IMR-90 (cell line): Measurements from ENCODE around the gene PEX11A. TPM values are rescaled to one million over a fixed set of nuclear protein-coding genes. Genes with fewer than 3 reads are reported as not detected.
"Not testable (repeated sequence)": the region's sequence is repeated elsewhere in the genome, so short reads cannot be mapped to it uniquely, and the experiment has no call there.

ENCODE experiments used
- ATAC-seq: fragments of 200-7000 bp; cut with Tn5 transposase; 2 replicates; pipeline ENCODE4 v1.9.1; 2020; ENCODE audit warnings: low read depth, mild to moderate bottlenecking, moderate library complexity
- BruUV-seq: library from RNA; stranded (reverse); fragments of 400-500 nt; replicated peaks from 2 replicates; lab custom pipeline; 2021; lab: Mats Ljungman, UMichigan
- CTCF ChIA-PET: fragments of 300-600 bp; formaldehyde crosslinking; extraction: SDS; loops from one replicate; lab custom pipeline; 2021; ENCODE audit warnings: antibody characterized with exemption; lab: Yijun Ruan, JAX
- POLR2A ChIA-PET: fragments of 300-600 bp; sonication (Branson Sonifier 250); formaldehyde crosslinking; loops from one replicate; lab custom pipeline; 2022; ENCODE audit warnings: antibody characterized with exemption; ENCODE audit not compliant: unreplicated experiment; lab: Charles Lee
- DNase-seq: peaks from one replicate; pipeline ENCODE4 v3.0.0; 2013
- H2AFZ ChIP-seq: replicated peaks from 2 replicates; pipeline ENCODE3; 2013; ENCODE audit warnings: low read length, mild to moderate bottlenecking; ENCODE audit not compliant: poor library complexity
- H2AK5ac ChIP-seq: 2 replicates; pipeline ENCODE4 v1.6.1; 2013; ENCODE audit warnings: low read depth, low read length, inconsistent platforms
- H2AK9ac ChIP-seq: replicated peaks from 2 replicates; pipeline ENCODE3; 2013; ENCODE audit warnings: mild to moderate bottlenecking, low read depth, low read length, moderate library complexity; ENCODE audit not compliant: poor library complexity
- H2BK120ac ChIP-seq: 2 replicates; pipeline ENCODE4 v1.6.1; 2013; ENCODE audit warnings: low read depth, low read length, inconsistent platforms
- H2BK15ac ChIP-seq: 3 replicates; pipeline ENCODE4 v1.6.1; 2013; ENCODE audit warnings: low read depth, low read length, inconsistent platforms
- H2BK20ac ChIP-seq: 2 replicates; pipeline ENCODE4 v1.6.1; 2013; ENCODE audit warnings: low read depth, mild to moderate bottlenecking, inconsistent platforms, low read length, moderate library complexity
- H2BK5ac ChIP-seq: 2 replicates; pipeline ENCODE4 v1.6.1; 2013; ENCODE audit warnings: mild to moderate bottlenecking, low read depth, low read length, inconsistent platforms; ENCODE audit not compliant: poor library complexity, severe bottlenecking
- H3K14ac ChIP-seq: replicated peaks from 2 replicates; pipeline ENCODE4 v1.6.1; 2013; ENCODE audit warnings: low read depth, low read length, inconsistent platforms
- H3K18ac ChIP-seq: 2 replicates; pipeline ENCODE4 v1.6.1; 2013; ENCODE audit warnings: low read depth, low read length, control low read depth
- H3K23ac ChIP-seq: 2 replicates; pipeline ENCODE4 v1.6.1; 2013; ENCODE audit warnings: low read depth, low read length, inconsistent platforms
- H3K27ac ChIP-seq: 2 replicates; pipeline ENCODE4 v1.5.1; 2013; ENCODE audit warnings: mild to moderate bottlenecking, control low read depth, low read length; ENCODE audit not compliant: insufficient read depth
- H3K27me3 ChIP-seq: 2 replicates; pipeline ENCODE4 v1.6.1; 2013; ENCODE audit warnings: low read length; ENCODE audit not compliant: control insufficient read depth, insufficient read depth
- H3K36me3 ChIP-seq: 2 replicates; pipeline ENCODE4 v1.6.1; 2013; ENCODE audit warnings: low read length, mixed read lengths; ENCODE audit not compliant: control insufficient read depth, insufficient read depth
- H3K4ac ChIP-seq: 2 replicates; pipeline ENCODE4 v1.6.1; 2013; ENCODE audit warnings: low read depth, low read length, inconsistent platforms
- H3K4me1 ChIP-seq: 2 replicates; pipeline ENCODE4 v1.6.1; 2013; ENCODE audit warnings: low read length, mixed read lengths; ENCODE audit not compliant: control insufficient read depth, insufficient read depth
- H3K4me2 ChIP-seq: 2 replicates; pipeline ENCODE4 v1.6.1; 2013; ENCODE audit warnings: low read depth, mild to moderate bottlenecking, control low read depth, low read length, moderate library complexity
- H3K4me3 ChIP-seq: 2 replicates; pipeline ENCODE4 v1.5.1; 2013; ENCODE audit warnings: low read depth, mild to moderate bottlenecking, control low read depth, low read length, moderate library complexity; ENCODE audit not compliant: insufficient read depth
- H3K56ac ChIP-seq: 2 replicates; pipeline ENCODE4 v1.6.1; 2013; ENCODE audit warnings: low read length, inconsistent platforms; ENCODE audit not compliant: insufficient read depth; ENCODE audit errors: extremely low read depth
- H3K79me1 ChIP-seq, 2 experiments: 2 replicates each; pipeline ENCODE4 v1.6.1; 2013; ENCODE audit warnings: low read length in 2 of 2, inconsistent platforms in 1 of 2, low read depth in 1 of 2
- H3K9ac ChIP-seq: 2 replicates; pipeline ENCODE4 v1.6.1; 2013; ENCODE audit warnings: low read depth, low read length, control low read depth
- H3K9me1 ChIP-seq: 2 replicates; pipeline ENCODE4 v1.6.1; 2013; ENCODE audit warnings: low read length, inconsistent platforms; ENCODE audit not compliant: insufficient read depth
- H3K9me3 ChIP-seq: 2 replicates; pipeline ENCODE4 v1.6.1; 2013; ENCODE audit warnings: low read length; ENCODE audit not compliant: control insufficient read depth, insufficient read depth
- H4K20me1 ChIP-seq: 2 replicates; pipeline ENCODE4 v1.6.1; 2013; ENCODE audit warnings: low read length, inconsistent platforms; ENCODE audit not compliant: insufficient read depth
- H4K5ac ChIP-seq: 2 replicates; pipeline ENCODE4 v1.6.1; 2013; ENCODE audit warnings: mild to moderate bottlenecking, low read depth, low read length, control low read depth
- H4K8ac ChIP-seq, 2 experiments: 2 replicates each; pipeline ENCODE4 v1.6.1; 2013; ENCODE audit warnings: low read depth in 2 of 2, low read length in 2 of 2, control low read depth in 1 of 2, inconsistent platforms in 1 of 2
- H4K91ac ChIP-seq: 2 replicates; pipeline ENCODE4 v1.6.1; 2013; ENCODE audit warnings: low read depth, low read length, inconsistent platforms; ENCODE audit not compliant: insufficient read depth
- WGBS, 2 experiments: methylation state at CpG; one replicate each; pipeline versions ENCODE4 v1.1.5 to v1.1.7; 2013; ENCODE audit warnings: missing lambda C conversion rate in 2 of 2; ENCODE audit not compliant: insufficient read length in 1 of 2; ENCODE audit errors: extremely low coverage in 2 of 2; 5-methylcytosine and 5-hydroxymethylcytosine counted together
- dilution Hi-C: fragments of 300-500 bp; cut with HindIII; formaldehyde crosslinking; loops from one replicate; pipeline ENCODE4 v1.14.3; 2018; ENCODE audit warnings: low sequenced_read_pairs; ENCODE audit not compliant: unreplicated experiment
- in situ Hi-C: fragments of 300-500 bp; cut with MboI; formaldehyde crosslinking; loops from 3 replicates; pipeline ENCODE4 v1.14.3; 2019; ENCODE audit warnings: low sequenced_read_pairs, inconsistent platforms, mixed read lengths
- intact Hi-C: fragments of 100-400 bp; cut with micrococcal nuclease; formaldehyde crosslinking; loops from 2 replicates; pipeline ENCODE4 v1.10.0; 2022
- polyA plus RNA-seq, 3 experiments: library from polyadenylated mRNA; depleted of rRNA; stranded (reverse); fragments of >200 nt; gene quantifications; 2 replicates each; pipeline ENCODE4 v1.2.3, GENCODE V29; 2012; ENCODE audit warnings: low replicate concordance in 1 of 3
- total RNA-seq: library from RNA; depleted of rRNA; stranded (reverse); fragments of >200 nt; gene quantifications from 2 replicates; pipeline ENCODE4 v1.2.3, GENCODE V29; 2012

Gene PEX11A
- total and polyA plus RNA-seq, 2 of the 4 experiments (the other 2 are of a cell fraction) = 4.2 to 10.2 TPM

- H2AFZ ChIP-seq = peak overlapping the region; percentile 99
- 0 out of 2 replicates have a peak overlapping the region, but pooled peaks have one; percentile 11 for H3K23ac ChIP-seq
- dilution Hi-C loops, H4K20me1 ChIP-seq, intact Hi-C loops, H4K91ac ChIP-seq, H2BK5ac ChIP-seq, H3K4ac ChIP-seq, H3K9me3 ChIP-seq, CTCF ChIA-PET, H2AK9ac ChIP-seq, H3K27me3 ChIP-seq, H3K79me1 ChIP-seq, H2BK20ac ChIP-seq, H2BK120ac ChIP-seq, H3K4me1 ChIP-seq, BruUV-seq, ATAC-seq, POLR2A ChIA-PET, DNase-seq, in situ Hi-C loops, H3K56ac ChIP-seq, H3K9me1 ChIP-seq, H3K36me3 ChIP-seq, H2BK15ac ChIP-seq, H2AK5ac ChIP-seq: not testable (repeated sequence)
- H4K5ac ChIP-seq = peak overlapping the region; percentile 85
- peak overlapping the region; percentile 86 to 92 for H4K8ac ChIP-seq
- H3K27ac ChIP-seq = peak overlapping the region; percentile 25; the same call in 1 of the 2 replicates
- peak overlapping the region; percentile 11 for H3K18ac ChIP-seq
- peak overlapping the region; percentile 71 for H3K9ac ChIP-seq
- WGBS, 2 experiments = 80% methylated on average over 5 of the region's 15 CpGs; no CpG with 5 or more reads in 1 of the 2 experiments
- peak overlapping the region; percentile 95 for H3K4me2 ChIP-seq
- peak overlapping the region; percentile 95 for H3K4me3 ChIP-seq
- peak overlapping the region; percentile 80; the same call in 1 of the 2 replicates for H3K14ac ChIP-seq
Measured at GRCh38 chr15:89689930-89690275, 651 bp downstream of the PEX11A start.
